GM23338 (cell line): Measurements from ENCODE around the gene AGAP2. TPM values are rescaled to one million over a fixed set of nuclear protein-coding genes. Genes with fewer than 3 reads are reported as not detected.

Source experiments
- ATAC-seq: fragments of 200-7000 bp; cut with Tn5 transposase; 3 replicates; pipeline ENCODE4 v1.9.1; 2020
- DNase-seq: peaks from one replicate; pipeline ENCODE4 v3.0.0-alpha.2; 2015; ENCODE audit warnings: low spot score
- H2AFZ ChIP-seq: fragments of 200-600 bp; sonication (generic); 2 replicates; pipeline ENCODE4 v1.8.0; 2016; ENCODE audit warnings: antibody characterized with exemption, mild to moderate bottlenecking, moderate library complexity
- H3F3A ChIP-seq: fragments of 200-600 bp; sonication (generic); replicated peaks from 2 replicates; pipeline ENCODE4 v1.8.0; 2017; ENCODE audit warnings: antibody characterized with exemption, mixed run types, low read depth
- H3K27ac ChIP-seq: fragments of 200-600 bp; sonication (generic); 2 replicates; pipeline ENCODE4 v1.6.1; 2016; ENCODE audit warnings: low read depth
- H3K27me3 ChIP-seq: fragments of 200-600 bp; sonication (generic); 2 replicates; pipeline ENCODE4 v1.8.0; 2016; ENCODE audit warnings: mild to moderate bottlenecking, mixed run types, moderate library complexity; ENCODE audit not compliant: insufficient read depth
- H3K36me3 ChIP-seq: fragments of 200-600 bp; sonication (generic); 2 replicates; pipeline ENCODE4 v1.8.0; 2016; ENCODE audit warnings: mild to moderate bottlenecking; ENCODE audit not compliant: insufficient read depth
- H3K4me1 ChIP-seq: fragments of 200-600 bp; sonication (generic); 2 replicates; pipeline ENCODE4 v1.8.0; 2016; ENCODE audit warnings: mild to moderate bottlenecking, moderate library complexity; ENCODE audit not compliant: insufficient read depth
- H3K4me2 ChIP-seq: fragments of 200-600 bp; sonication (generic); 2 replicates; pipeline ENCODE4 v1.7.1; 2017; ENCODE audit warnings: mixed run types
- H3K4me3 ChIP-seq: fragments of 200-600 bp; sonication (generic); 2 replicates; pipeline ENCODE4 v1.6.1; 2016; ENCODE audit warnings: mixed run types
- H3K79me2 ChIP-seq: fragments of 200-600 bp; sonication (generic); replicated peaks from 2 replicates; pipeline ENCODE4 v1.8.0; 2017; ENCODE audit warnings: mild to moderate bottlenecking; ENCODE audit not compliant: insufficient read depth
- H3K9me2 ChIP-seq: fragments of 200-600 bp; sonication (generic); 2 replicates; pipeline ENCODE4 v1.8.0; 2017; ENCODE audit not compliant: insufficient read depth
- H4K20me1 ChIP-seq: fragments of 200-600 bp; sonication (generic); replicated peaks from 2 replicates; pipeline ENCODE4 v1.8.0; 2017; ENCODE audit warnings: mild to moderate bottlenecking; ENCODE audit not compliant: insufficient read depth
- H3K27ac Mint-ChIP-seq: 2 replicates; pipeline ENCODE4 v1.8.0; 2020; ENCODE audit warnings: inconsistent platforms, mild to moderate bottlenecking, moderate library complexity, mixed read lengths
- H3K27me3 Mint-ChIP-seq: 3 replicates; pipeline ENCODE4 v1.8.0; 2022; ENCODE audit warnings: low read depth, mild to moderate bottlenecking, moderate library complexity, mixed read lengths, inconsistent platforms; ENCODE audit not compliant: insufficient read depth, poor library complexity
- H3K36me3 Mint-ChIP-seq: 3 replicates; pipeline ENCODE4 v1.8.0; 2021; ENCODE audit warnings: low read depth, mild to moderate bottlenecking, inconsistent platforms, moderate library complexity, mixed read lengths
- H3K4me1 Mint-ChIP-seq: 3 replicates; pipeline ENCODE4 v1.8.0; 2020; ENCODE audit warnings: mild to moderate bottlenecking, inconsistent platforms, mixed read lengths
- H3K4me3 Mint-ChIP-seq: 3 replicates; pipeline ENCODE4 v1.8.0; 2021; ENCODE audit warnings: moderate library complexity, mild to moderate bottlenecking, inconsistent platforms, mixed read lengths
- H3K9me3 Mint-ChIP-seq: 3 replicates; pipeline ENCODE4 v1.8.0; 2020; ENCODE audit warnings: moderate library complexity, mild to moderate bottlenecking, inconsistent platforms, mixed read lengths
- CREB1 ChIP-seq: fragments of 250-450 bp; sonication (Bioruptor Pico); IDR thresholded peaks from 2 replicates; pipeline ENCODE4 v1.5.0; 2020; ENCODE audit warnings: low read depth, mild to moderate bottlenecking, moderate library complexity
- CTCF ChIP-seq, 2 experiments: fragments of 200-600 bp in 1 of 2; sonication (generic) in 1 of 2; conservative IDR thresholded peaks; 2 replicates each; pipeline versions ENCODE4 v1.5.1 to v1.6.1; 2016 to 2017; ENCODE audit warnings: antibody characterized with exemption in 2 of 2, low read depth in 2 of 2, mild to moderate bottlenecking in 2 of 2, moderate library complexity in 1 of 2
- EZH2 ChIP-seq: fragments of 200-600 bp; sonication (generic); IDR thresholded peaks from one replicate; pipeline ENCODE4 v1.8.0; 2017; ENCODE audit warnings: antibody characterized with exemption, mild to moderate bottlenecking, low read depth; ENCODE audit not compliant: unreplicated experiment
- EZH2phosphoT487 ChIP-seq: fragments of 200-600 bp; sonication (generic); IDR thresholded peaks from one replicate; pipeline ENCODE4 v1.8.1; 2018; ENCODE audit warnings: antibody characterized with exemption; ENCODE audit not compliant: unreplicated experiment
- JUNB ChIP-seq: IDR thresholded peaks from one replicate; pipeline ENCODE4 v1.6.1; 2016; ENCODE audit warnings: antibody characterized with exemption; ENCODE audit not compliant: unreplicated experiment
- NANOG ChIP-seq: IDR thresholded peaks from 2 replicates; pipeline ENCODE4 v1.6.1; 2016; ENCODE audit warnings: antibody characterized with exemption, borderline replicate concordance
- POLR2AphosphoS5 ChIP-seq: IDR thresholded peaks from 2 replicates; pipeline ENCODE4 v1.6.1; 2016; ENCODE audit warnings: antibody characterized with exemption, low read depth
- REST ChIP-seq: IDR thresholded peaks from one replicate; pipeline ENCODE4 v1.6.1; 2018; ENCODE audit warnings: antibody characterized with exemption; ENCODE audit not compliant: unreplicated experiment
- STAT1 ChIP-seq: IDR thresholded peaks from one replicate; pipeline ENCODE4 v1.6.1; 2016; ENCODE audit warnings: antibody characterized with exemption; ENCODE audit not compliant: unreplicated experiment
- ZNF114 ChIP-seq: fragments of 250-450 bp; sonication (Bioruptor Pico); IDR thresholded peaks from 2 replicates; pipeline ENCODE4 v1.5.0; 2020; ENCODE audit warnings: mild to moderate bottlenecking, moderate library complexity
- ZNF331 ChIP-seq: fragments of 250-450 bp; sonication (Bioruptor Pico); IDR thresholded peaks from 2 replicates; pipeline ENCODE4 v1.5.0; 2020; ENCODE audit warnings: low read depth, mild to moderate bottlenecking, moderate library complexity
- ZNF462 ChIP-seq: fragments of 250-450 bp; sonication (Bioruptor Pico); IDR thresholded peaks from 2 replicates; pipeline ENCODE4 v1.5.0; 2020; ENCODE audit warnings: mild to moderate bottlenecking, moderate library complexity
- polyA plus RNA-seq: library from polyadenylated mRNA; unstranded; fragments of >200 nt; fragmentation: Nextera tagmentation; extraction: Ambion mirVana; gene quantifications from 2 replicates; pipeline ENCODE4 v1.2.1, GENCODE V29; 2016
- total RNA-seq: library from RNA; depleted of rRNA; stranded (reverse); fragments of >200 nt; shearing (Covaris generic); gene quantifications from 2 replicates; pipeline ENCODE4 v1.2.3, GENCODE V29; 2014
- TF ChIP-seq, protein P1 (sequence below): IDR thresholded peaks from 2 replicates; pipeline ENCODE4 v1.6.1; 2016; ENCODE audit warnings: antibody characterized with exemption

AGAP2 gene
- total and polyA plus RNA-seq, 2 experiments from 2014 or later = 0.36 to 1.3 TPM

DNA sequence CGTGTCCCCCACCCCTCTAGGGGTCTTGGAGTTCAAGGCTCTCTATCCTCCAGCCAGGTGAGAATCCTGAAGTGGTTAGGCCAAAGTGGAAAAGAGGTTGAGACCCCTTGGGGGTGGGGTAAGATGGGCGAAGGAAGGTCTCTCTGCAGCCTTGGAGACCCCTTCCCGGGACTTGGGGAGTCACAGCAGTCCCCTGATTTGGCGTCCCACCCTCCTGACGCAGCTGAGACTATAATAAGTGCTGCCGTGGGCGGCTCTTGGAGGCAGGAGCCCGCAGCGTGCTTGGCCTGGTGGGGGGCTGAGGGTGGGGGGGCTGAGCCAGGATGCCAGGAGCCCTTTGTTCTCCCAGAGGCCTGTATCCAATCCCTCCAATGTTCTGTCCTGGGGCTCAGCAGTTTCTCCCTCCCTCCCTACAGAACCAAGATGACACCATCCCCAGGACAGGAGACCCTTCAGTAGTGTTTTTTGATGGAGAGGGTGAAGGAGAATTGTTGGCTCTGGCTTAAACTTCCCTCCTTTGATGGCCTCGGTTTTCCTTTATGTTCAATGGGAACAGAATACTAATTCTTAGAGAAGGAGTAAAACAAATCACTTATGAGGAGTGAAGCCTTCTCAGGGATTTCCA, 1.5 kb upstream of the AGAP2 start:
- Histone ChIP-seq H4K20me1 (no peaks in the 10 kb centered on the region), H3K79me2 (no peaks in the 10 kb centered on the region), H3K4me1 (peaks cover 19% of the 10 kb centered on the region), H3K36me3 (no peaks in the 10 kb centered on the region), H3K27ac (no peak overlapping the region), H2AFZ (no peak overlapping the region), H3K9me2 (no peaks in the 10 kb centered on the region), H3F3A (peaks cover 10% of the 10 kb centered on the region), H3K4me3 (no peak overlapping the region), H3K27me3 (peaks cover 89% of the 10 kb centered on the region), H3K4me2 (0 out of 2 replicates have a peak overlapping the region, but pooled peaks have one; percentile 91)
- Mint-ChIP-seq H3K4me3 (no peak overlapping the region), H3K27me3 (peaks cover 72% of the 10 kb centered on the region), H3K27ac (no peak overlapping the region), H3K4me1 (peaks cover 34% of the 10 kb centered on the region), H3K36me3 (no peaks in the 10 kb centered on the region; the same call in 2 of the 3 replicates), H3K9me3 (peaks cover 2% of the 10 kb centered on the region)
- ATAC-seq (no peak), DNase-seq (no peak)
- TF ChIP-seq CTCF (conservative IDR thresholded peaks at IDR 0.05; ENCODE audit: low read depth in 2 of 2) (no peak), ZNF462 (CRISPR knock-in tag) (no peak), POLR2AphosphoS5 (no peak), EZH2 (no peak), NANOG (no peak), STAT1 (no peak), JUNB (no peak), EZH2phosphoT487 (no peak), CREB1 (no peak), REST (no peak), ZNF114 (CRISPR knock-in tag) (no peak), ZNF331 (CRISPR knock-in tag) (no peak)
- TF ChIP-seq, protein P1, sequence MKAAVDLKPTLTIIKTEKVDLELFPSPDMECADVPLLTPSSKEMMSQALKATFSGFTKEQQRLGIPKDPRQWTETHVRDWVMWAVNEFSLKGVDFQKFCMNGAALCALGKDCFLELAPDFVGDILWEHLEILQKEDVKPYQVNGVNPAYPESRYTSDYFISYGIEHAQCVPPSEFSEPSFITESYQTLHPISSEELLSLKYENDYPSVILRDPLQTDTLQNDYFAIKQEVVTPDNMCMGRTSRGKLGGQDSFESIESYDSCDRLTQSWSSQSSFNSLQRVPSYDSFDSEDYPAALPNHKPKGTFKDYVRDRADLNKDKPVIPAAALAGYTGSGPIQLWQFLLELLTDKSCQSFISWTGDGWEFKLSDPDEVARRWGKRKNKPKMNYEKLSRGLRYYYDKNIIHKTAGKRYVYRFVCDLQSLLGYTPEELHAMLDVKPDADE = no peak
